GM23338 (cell line): ENCODE measurements around the gene TRHDE. TPM values are rescaled to one million over a fixed set of nuclear protein-coding genes. Genes with fewer than 3 reads are reported as not detected.

Experiments
- ATAC-seq: fragments of 200-7000 bp; cut with Tn5 transposase; 3 replicates; pipeline ENCODE4 v1.9.1; 2020
- DNase-seq: peaks from one replicate; pipeline ENCODE4 v3.0.0-alpha.2; 2015; ENCODE audit warnings: low spot score
- H2AFZ ChIP-seq: fragments of 200-600 bp; sonication (generic); 2 replicates; pipeline ENCODE4 v1.8.0; 2016; ENCODE audit warnings: antibody characterized with exemption, mild to moderate bottlenecking, moderate library complexity
- H3F3A ChIP-seq: fragments of 200-600 bp; sonication (generic); replicated peaks from 2 replicates; pipeline ENCODE4 v1.8.0; 2017; ENCODE audit warnings: antibody characterized with exemption, mixed run types, low read depth
- H3K27ac ChIP-seq: fragments of 200-600 bp; sonication (generic); 2 replicates; pipeline ENCODE4 v1.6.1; 2016; ENCODE audit warnings: low read depth
- H3K27me3 ChIP-seq: fragments of 200-600 bp; sonication (generic); 2 replicates; pipeline ENCODE4 v1.8.0; 2016; ENCODE audit warnings: mild to moderate bottlenecking, mixed run types, moderate library complexity; ENCODE audit not compliant: insufficient read depth
- H3K36me3 ChIP-seq: fragments of 200-600 bp; sonication (generic); 2 replicates; pipeline ENCODE4 v1.8.0; 2016; ENCODE audit warnings: mild to moderate bottlenecking; ENCODE audit not compliant: insufficient read depth
- H3K4me1 ChIP-seq: fragments of 200-600 bp; sonication (generic); 2 replicates; pipeline ENCODE4 v1.8.0; 2016; ENCODE audit warnings: mild to moderate bottlenecking, moderate library complexity; ENCODE audit not compliant: insufficient read depth
- H3K4me2 ChIP-seq: fragments of 200-600 bp; sonication (generic); 2 replicates; pipeline ENCODE4 v1.7.1; 2017; ENCODE audit warnings: mixed run types
- H3K4me3 ChIP-seq: fragments of 200-600 bp; sonication (generic); 2 replicates; pipeline ENCODE4 v1.6.1; 2016; ENCODE audit warnings: mixed run types
- H3K79me2 ChIP-seq: fragments of 200-600 bp; sonication (generic); replicated peaks from 2 replicates; pipeline ENCODE4 v1.8.0; 2017; ENCODE audit warnings: mild to moderate bottlenecking; ENCODE audit not compliant: insufficient read depth
- H3K9me2 ChIP-seq: fragments of 200-600 bp; sonication (generic); 2 replicates; pipeline ENCODE4 v1.8.0; 2017; ENCODE audit not compliant: insufficient read depth
- H4K20me1 ChIP-seq: fragments of 200-600 bp; sonication (generic); replicated peaks from 2 replicates; pipeline ENCODE4 v1.8.0; 2017; ENCODE audit warnings: mild to moderate bottlenecking; ENCODE audit not compliant: insufficient read depth
- H3K27ac Mint-ChIP-seq: 2 replicates; pipeline ENCODE4 v1.8.0; 2020; ENCODE audit warnings: inconsistent platforms, mild to moderate bottlenecking, moderate library complexity, mixed read lengths
- H3K27me3 Mint-ChIP-seq: 3 replicates; pipeline ENCODE4 v1.8.0; 2022; ENCODE audit warnings: low read depth, mild to moderate bottlenecking, moderate library complexity, mixed read lengths, inconsistent platforms; ENCODE audit not compliant: insufficient read depth, poor library complexity
- H3K36me3 Mint-ChIP-seq: 3 replicates; pipeline ENCODE4 v1.8.0; 2021; ENCODE audit warnings: low read depth, mild to moderate bottlenecking, inconsistent platforms, moderate library complexity, mixed read lengths
- H3K4me1 Mint-ChIP-seq: 3 replicates; pipeline ENCODE4 v1.8.0; 2020; ENCODE audit warnings: mild to moderate bottlenecking, inconsistent platforms, mixed read lengths
- H3K4me3 Mint-ChIP-seq: 3 replicates; pipeline ENCODE4 v1.8.0; 2021; ENCODE audit warnings: moderate library complexity, mild to moderate bottlenecking, inconsistent platforms, mixed read lengths
- H3K9me3 Mint-ChIP-seq: 3 replicates; pipeline ENCODE4 v1.8.0; 2020; ENCODE audit warnings: moderate library complexity, mild to moderate bottlenecking, inconsistent platforms, mixed read lengths
- CREB1 ChIP-seq: fragments of 250-450 bp; sonication (Bioruptor Pico); IDR thresholded peaks from 2 replicates; pipeline ENCODE4 v1.5.0; 2020; ENCODE audit warnings: low read depth, mild to moderate bottlenecking, moderate library complexity
- EZH2 ChIP-seq: fragments of 200-600 bp; sonication (generic); IDR thresholded peaks from one replicate; pipeline ENCODE4 v1.8.0; 2017; ENCODE audit warnings: antibody characterized with exemption, mild to moderate bottlenecking, low read depth; ENCODE audit not compliant: unreplicated experiment
- EZH2phosphoT487 ChIP-seq: fragments of 200-600 bp; sonication (generic); IDR thresholded peaks from one replicate; pipeline ENCODE4 v1.8.1; 2018; ENCODE audit warnings: antibody characterized with exemption; ENCODE audit not compliant: unreplicated experiment
- JUNB ChIP-seq: IDR thresholded peaks from one replicate; pipeline ENCODE4 v1.6.1; 2016; ENCODE audit warnings: antibody characterized with exemption; ENCODE audit not compliant: unreplicated experiment
- NANOG ChIP-seq: IDR thresholded peaks from 2 replicates; pipeline ENCODE4 v1.6.1; 2016; ENCODE audit warnings: antibody characterized with exemption, borderline replicate concordance
- POLR2AphosphoS5 ChIP-seq: IDR thresholded peaks from 2 replicates; pipeline ENCODE4 v1.6.1; 2016; ENCODE audit warnings: antibody characterized with exemption, low read depth
- STAT1 ChIP-seq: IDR thresholded peaks from one replicate; pipeline ENCODE4 v1.6.1; 2016; ENCODE audit warnings: antibody characterized with exemption; ENCODE audit not compliant: unreplicated experiment
- ZNF114 ChIP-seq: fragments of 250-450 bp; sonication (Bioruptor Pico); IDR thresholded peaks from 2 replicates; pipeline ENCODE4 v1.5.0; 2020; ENCODE audit warnings: mild to moderate bottlenecking, moderate library complexity
- ZNF331 ChIP-seq: fragments of 250-450 bp; sonication (Bioruptor Pico); IDR thresholded peaks from 2 replicates; pipeline ENCODE4 v1.5.0; 2020; ENCODE audit warnings: low read depth, mild to moderate bottlenecking, moderate library complexity
- ZNF462 ChIP-seq: fragments of 250-450 bp; sonication (Bioruptor Pico); IDR thresholded peaks from 2 replicates; pipeline ENCODE4 v1.5.0; 2020; ENCODE audit warnings: mild to moderate bottlenecking, moderate library complexity
- polyA plus RNA-seq: library from polyadenylated mRNA; unstranded; fragments of >200 nt; fragmentation: Nextera tagmentation; extraction: Ambion mirVana; gene quantifications from 2 replicates; pipeline ENCODE4 v1.2.1, GENCODE V29; 2016
- total RNA-seq: library from RNA; depleted of rRNA; stranded (reverse); fragments of >200 nt; shearing (Covaris generic); gene quantifications from 2 replicates; pipeline ENCODE4 v1.2.3, GENCODE V29; 2014
- TF ChIP-seq, protein P1 (sequence below): IDR thresholded peaks from one replicate; pipeline ENCODE4 v1.6.1; 2018; ENCODE audit warnings: antibody characterized with exemption; ENCODE audit not compliant: unreplicated experiment
- TF ChIP-seq, protein P2 (sequence below): IDR thresholded peaks from 2 replicates; pipeline ENCODE4 v1.6.1; 2016; ENCODE audit warnings: antibody characterized with exemption
- TF ChIP-seq, protein P3 (sequence below), 2 experiments: fragments of 200-600 bp in 1 of 2; sonication (generic) in 1 of 2; conservative IDR thresholded peaks; 2 replicates each; pipeline versions ENCODE4 v1.5.1 to v1.6.1; 2016 to 2017; ENCODE audit warnings: antibody characterized with exemption in 2 of 2, low read depth in 2 of 2, mild to moderate bottlenecking in 2 of 2, moderate library complexity in 1 of 2

Gene TRHDE
- total and polyA plus RNA-seq, 2 experiments from 2014 or later, result 1.3 to 7.7 TPM

DNA sequence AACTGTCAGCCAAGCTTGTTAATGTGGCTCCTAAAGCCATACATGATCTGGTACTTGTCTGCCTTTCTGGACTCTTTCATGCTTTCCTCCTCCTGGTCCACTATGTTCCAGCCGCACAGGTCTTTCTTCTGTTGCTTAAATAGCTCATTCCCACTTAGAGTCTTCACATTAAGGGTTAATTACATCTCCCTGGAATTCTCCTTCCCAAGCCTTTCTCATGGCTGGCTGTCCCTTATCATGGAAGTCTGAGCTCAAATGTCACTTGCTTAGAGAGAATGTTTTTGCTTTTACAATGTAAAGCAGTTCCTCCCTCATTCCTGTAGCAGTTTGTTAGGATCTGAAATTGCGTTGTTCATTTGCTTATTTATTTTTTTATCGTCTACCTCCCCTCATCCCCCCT, 199.6 kb downstream of the TRHDE start:
- Mint-ChIP-seq H3K27me3 (no peaks in the 10 kb centered on the region), H3K36me3 (no peaks in the 10 kb centered on the region), H3K4me1 (peaks cover 10% of the 10 kb centered on the region), H3K4me3 (no peak overlapping the region), H3K9me3 (no peaks in the 10 kb centered on the region), H3K27ac (peak overlapping the region; percentile 61; the same call in 1 of the 2 replicates)
- Histone ChIP-seq H2AFZ (no peak overlapping the region), H3K27me3 (no peaks in the 10 kb centered on the region), H3K79me2 (no peaks in the 10 kb centered on the region), H3K9me2 (no peaks in the 10 kb centered on the region), H3F3A (no peaks in the 10 kb centered on the region), H3K4me2 (no peak overlapping the region), H3K4me3 (no peak overlapping the region), H3K36me3 (no peaks in the 10 kb centered on the region), H3K4me1 (no peaks in the 10 kb centered on the region), H4K20me1 (no peaks in the 10 kb centered on the region), H3K27ac (0 out of 2 replicates have a peak overlapping the region, but pooled peaks have one; percentile 5)
- DNase-seq, result peak; percentile 61
- peak; percentile 68 for ATAC-seq
- TF ChIP-seq ZNF331 (no peak), POLR2AphosphoS5 (no peak), JUNB (no peak), EZH2phosphoT487 (no peak), STAT1 (no peak), NANOG (no peak), CREB1 (CRISPR knock-in tag) (no peak), EZH2 (no peak), ZNF114 (CRISPR knock-in tag) (no peak), ZNF462 (CRISPR knock-in tag) (no peak)
- TF ChIP-seq, protein P1, sequence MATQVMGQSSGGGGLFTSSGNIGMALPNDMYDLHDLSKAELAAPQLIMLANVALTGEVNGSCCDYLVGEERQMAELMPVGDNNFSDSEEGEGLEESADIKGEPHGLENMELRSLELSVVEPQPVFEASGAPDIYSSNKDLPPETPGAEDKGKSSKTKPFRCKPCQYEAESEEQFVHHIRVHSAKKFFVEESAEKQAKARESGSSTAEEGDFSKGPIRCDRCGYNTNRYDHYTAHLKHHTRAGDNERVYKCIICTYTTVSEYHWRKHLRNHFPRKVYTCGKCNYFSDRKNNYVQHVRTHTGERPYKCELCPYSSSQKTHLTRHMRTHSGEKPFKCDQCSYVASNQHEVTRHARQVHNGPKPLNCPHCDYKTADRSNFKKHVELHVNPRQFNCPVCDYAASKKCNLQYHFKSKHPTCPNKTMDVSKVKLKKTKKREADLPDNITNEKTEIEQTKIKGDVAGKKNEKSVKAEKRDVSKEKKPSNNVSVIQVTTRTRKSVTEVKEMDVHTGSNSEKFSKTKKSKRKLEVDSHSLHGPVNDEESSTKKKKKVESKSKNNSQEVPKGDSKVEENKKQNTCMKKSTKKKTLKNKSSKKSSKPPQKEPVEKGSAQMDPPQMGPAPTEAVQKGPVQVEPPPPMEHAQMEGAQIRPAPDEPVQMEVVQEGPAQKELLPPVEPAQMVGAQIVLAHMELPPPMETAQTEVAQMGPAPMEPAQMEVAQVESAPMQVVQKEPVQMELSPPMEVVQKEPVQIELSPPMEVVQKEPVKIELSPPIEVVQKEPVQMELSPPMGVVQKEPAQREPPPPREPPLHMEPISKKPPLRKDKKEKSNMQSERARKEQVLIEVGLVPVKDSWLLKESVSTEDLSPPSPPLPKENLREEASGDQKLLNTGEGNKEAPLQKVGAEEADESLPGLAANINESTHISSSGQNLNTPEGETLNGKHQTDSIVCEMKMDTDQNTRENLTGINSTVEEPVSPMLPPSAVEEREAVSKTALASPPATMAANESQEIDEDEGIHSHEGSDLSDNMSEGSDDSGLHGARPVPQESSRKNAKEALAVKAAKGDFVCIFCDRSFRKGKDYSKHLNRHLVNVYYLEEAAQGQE, result no peak
- TF ChIP-seq, protein P2, sequence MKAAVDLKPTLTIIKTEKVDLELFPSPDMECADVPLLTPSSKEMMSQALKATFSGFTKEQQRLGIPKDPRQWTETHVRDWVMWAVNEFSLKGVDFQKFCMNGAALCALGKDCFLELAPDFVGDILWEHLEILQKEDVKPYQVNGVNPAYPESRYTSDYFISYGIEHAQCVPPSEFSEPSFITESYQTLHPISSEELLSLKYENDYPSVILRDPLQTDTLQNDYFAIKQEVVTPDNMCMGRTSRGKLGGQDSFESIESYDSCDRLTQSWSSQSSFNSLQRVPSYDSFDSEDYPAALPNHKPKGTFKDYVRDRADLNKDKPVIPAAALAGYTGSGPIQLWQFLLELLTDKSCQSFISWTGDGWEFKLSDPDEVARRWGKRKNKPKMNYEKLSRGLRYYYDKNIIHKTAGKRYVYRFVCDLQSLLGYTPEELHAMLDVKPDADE, result no peak
- TF ChIP-seq, protein P3, sequence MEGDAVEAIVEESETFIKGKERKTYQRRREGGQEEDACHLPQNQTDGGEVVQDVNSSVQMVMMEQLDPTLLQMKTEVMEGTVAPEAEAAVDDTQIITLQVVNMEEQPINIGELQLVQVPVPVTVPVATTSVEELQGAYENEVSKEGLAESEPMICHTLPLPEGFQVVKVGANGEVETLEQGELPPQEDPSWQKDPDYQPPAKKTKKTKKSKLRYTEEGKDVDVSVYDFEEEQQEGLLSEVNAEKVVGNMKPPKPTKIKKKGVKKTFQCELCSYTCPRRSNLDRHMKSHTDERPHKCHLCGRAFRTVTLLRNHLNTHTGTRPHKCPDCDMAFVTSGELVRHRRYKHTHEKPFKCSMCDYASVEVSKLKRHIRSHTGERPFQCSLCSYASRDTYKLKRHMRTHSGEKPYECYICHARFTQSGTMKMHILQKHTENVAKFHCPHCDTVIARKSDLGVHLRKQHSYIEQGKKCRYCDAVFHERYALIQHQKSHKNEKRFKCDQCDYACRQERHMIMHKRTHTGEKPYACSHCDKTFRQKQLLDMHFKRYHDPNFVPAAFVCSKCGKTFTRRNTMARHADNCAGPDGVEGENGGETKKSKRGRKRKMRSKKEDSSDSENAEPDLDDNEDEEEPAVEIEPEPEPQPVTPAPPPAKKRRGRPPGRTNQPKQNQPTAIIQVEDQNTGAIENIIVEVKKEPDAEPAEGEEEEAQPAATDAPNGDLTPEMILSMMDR (conservative IDR thresholded peaks at IDR 0.05; ENCODE audit: low read depth in 2 of 2), result no peak
